ENCODE results near the gene ZRANB3.
"Not testable (repeated sequence)": the region's sequence is repeated elsewhere in the genome, so short reads cannot be mapped to it uniquely, and the experiment has no call there.

Gene ZRANB3

GRCh38 chr2:135125940-135126339 is 405.1 kb downstream of the ZRANB3 start:
- no peak for DNase-seq (ENCODE audit: low read depth in 2 of 2)

- no peak for DNase-seq (ENCODE audit: low read depth in 2 of 2)
These were observed 405.8 kb downstream of the ZRANB3 start for GRCh38 chr2:135124924-135125886.

GRCh38 chr2:135121658-135122039 is 409.4 kb downstream of the ZRANB3 start:
- DNase-seq (ENCODE audit: low read depth in 2 of 2): not testable (repeated sequence)

- DNase-seq (ENCODE audit: low read depth in 2 of 2): no peak
These were observed 409.9 kb downstream of the ZRANB3 start for GRCh38 chr2:135121016-135121657.

GRCh38 chr2:135119582-135119981 is 411.4 kb downstream of the ZRANB3 start:
- DNase-seq (ENCODE audit: low read depth in 2 of 2): no peak

GRCh38 chr2:135113322-135113721 is 417.7 kb downstream of the ZRANB3 start:
- no peak for DNase-seq (ENCODE audit: low read depth in 2 of 2)

GRCh38 chr2:135105513-135106316 is 425.3 kb downstream of the ZRANB3 start:
- DNase-seq (ENCODE audit: low read depth in 2 of 2): not testable (repeated sequence)

GRCh38 chr2:135103843-135104242 is 427.2 kb downstream of the ZRANB3 start:
- DNase-seq (ENCODE audit: low read depth in 2 of 2): no peak

GRCh38 chr2:135099802-135100483 is 431.1 kb downstream of the ZRANB3 start:
- DNase-seq (ENCODE audit: low read depth in 2 of 2): no peak

- DNase-seq (ENCODE audit: low read depth in 2 of 2): no peak
These were observed 433.3 kb downstream of the ZRANB3 start for GRCh38 chr2:135097532-135098231.

- DNase-seq (ENCODE audit: low read depth in 2 of 2): no peak
These were observed 434.2 kb downstream of the ZRANB3 start for GRCh38 chr2:135096665-135097446.

GRCh38 chr2:135095591-135095990 is 435.4 kb downstream of the ZRANB3 start:
- no peak for DNase-seq (ENCODE audit: low read depth in 2 of 2)

GRCh38 chr2:135094508-135094907 is 436.5 kb downstream of the ZRANB3 start:
- DNase-seq (ENCODE audit: low read depth in 2 of 2): no peak

GRCh38 chr2:135093670-135094330 is 437.2 kb downstream of the ZRANB3 start:
- DNase-seq (ENCODE audit: low read depth in 2 of 2): no peak

GRCh38 chr2:135093193-135093592 is 437.8 kb downstream of the ZRANB3 start:
- DNase-seq (ENCODE audit: low read depth in 2 of 2): no peak

- DNase-seq (ENCODE audit: low read depth in 2 of 2): no peak
These were observed 439.3 kb downstream of the ZRANB3 start for GRCh38 chr2:135091681-135092080.

GRCh38 chr2:135089597-135089996 is 441.4 kb downstream of the ZRANB3 start:
- DNase-seq (ENCODE audit: low read depth in 2 of 2): not testable (repeated sequence)

Data from stimulated activated CD8-positive, alpha-beta memory T cell treated with anti-CD3 and anti-CD28 coated beads, Interleukin-15, amount 100 ng/mL, for 48 hours (primary cell).